Common myeloid progenitor, CD34-positive (primary cell): ENCODE measurements around the gene DHX8.
"Not testable (repeated sequence)": the region's sequence is repeated elsewhere in the genome, so short reads cannot be mapped to it uniquely, and the experiment has no call there.

Experiments
- CTCF ChIA-PET: fragments of 350-600 bp; sonication (Branson Sonifier 250); formaldehyde crosslinking; loops from one replicate; lab custom pipeline; 2021; ENCODE audit warnings: antibody characterized with exemption; lab: Charles Lee
- POLR2A ChIA-PET: fragments of 350-600 bp; sonication (Branson Sonifier 250); formaldehyde crosslinking; loops from one replicate; lab custom pipeline; 2021; ENCODE audit warnings: antibody characterized with exemption; lab: Charles Lee
- DNase-seq, 3 donors: peaks; one replicate each; pipeline versions ENCODE4 v3.0.0 to v3.0.0-alpha.2; 2013
- H3K27ac ChIP-seq, 2 experiments: 1 replicate in 1 of 2; 2 replicates in 1 of 2; pipeline ENCODE4 v1.7.0; 2013; ENCODE audit warnings: inconsistent platforms in 2 of 2, low read length in 2 of 2, mild to moderate bottlenecking in 2 of 2, low read depth in 1 of 2, moderate library complexity in 1 of 2; ENCODE audit not compliant: severe bottlenecking in 2 of 2, insufficient read depth in 1 of 2, poor library complexity in 1 of 2
- H3K27me3 ChIP-seq, 5 experiments: replicated peaks in 2 of 5; 1 replicate in 3 of 5; 2 replicates in 2 of 5; pipeline versions ENCODE4 v1.6.1 to v1.7.0; 2013; ENCODE audit warnings: low read length in 4 of 5, mild to moderate bottlenecking in 2 of 5, moderate library complexity in 2 of 5, inconsistent platforms in 1 of 5; ENCODE audit not compliant: insufficient read depth in 5 of 5, control insufficient read depth in 4 of 5
- H3K36me3 ChIP-seq, 4 experiments: 1 replicate in 2 of 4; 2 replicates in 2 of 4; pipeline versions ENCODE4 v1.6.1 to v1.7.0; 2013; ENCODE audit warnings: low read length in 3 of 4, control low read depth in 1 of 4, mild to moderate bottlenecking in 1 of 4; ENCODE audit not compliant: control insufficient read depth in 4 of 4, insufficient read depth in 4 of 4
- H3K4me1 ChIP-seq, 4 experiments: 1 replicate in 3 of 4; 2 replicates in 1 of 4; pipeline versions ENCODE4 v1.6.1 to v1.7.1; 2013; ENCODE audit warnings: low read length in 3 of 4, mild to moderate bottlenecking in 3 of 4, control low read depth in 1 of 4, inconsistent platforms in 1 of 4, moderate library complexity in 1 of 4; ENCODE audit not compliant: control insufficient read depth in 4 of 4, insufficient read depth in 4 of 4; ENCODE audit errors: control extremely low read depth in 1 of 4
- H3K4me3 ChIP-seq, 7 experiments: 1 replicate in 4 of 7; 2 replicates in 3 of 7; pipeline versions ENCODE4 v1.5.1 to v1.7.0; 2013; ENCODE audit warnings: mild to moderate bottlenecking in 7 of 7, low read length in 6 of 7, moderate library complexity in 6 of 7, inconsistent platforms in 2 of 7, low read depth in 2 of 7, control low read depth in 1 of 7; ENCODE audit not compliant: insufficient read depth in 4 of 7, control insufficient read depth in 1 of 7; ENCODE audit errors: extremely low read depth in 1 of 7
- H3K9me3 ChIP-seq, 5 experiments: 1 replicate in 4 of 5; 2 replicates in 1 of 5; pipeline versions ENCODE4 v1.6.1 to v1.7.1; 2013; ENCODE audit warnings: low read length in 4 of 5, mild to moderate bottlenecking in 2 of 5, inconsistent platforms in 1 of 5, low read depth in 1 of 5, moderate library complexity in 1 of 5; ENCODE audit not compliant: control insufficient read depth in 4 of 5, insufficient read depth in 2 of 5; ENCODE audit errors: control extremely low read depth in 1 of 5
- WGBS: methylation state at CpG from one replicate; pipeline ENCODE4 v1.1.5; 2013; ENCODE audit not compliant: insufficient coverage; 5-methylcytosine and 5-hydroxymethylcytosine counted together

Gene DHX8

DNA sequence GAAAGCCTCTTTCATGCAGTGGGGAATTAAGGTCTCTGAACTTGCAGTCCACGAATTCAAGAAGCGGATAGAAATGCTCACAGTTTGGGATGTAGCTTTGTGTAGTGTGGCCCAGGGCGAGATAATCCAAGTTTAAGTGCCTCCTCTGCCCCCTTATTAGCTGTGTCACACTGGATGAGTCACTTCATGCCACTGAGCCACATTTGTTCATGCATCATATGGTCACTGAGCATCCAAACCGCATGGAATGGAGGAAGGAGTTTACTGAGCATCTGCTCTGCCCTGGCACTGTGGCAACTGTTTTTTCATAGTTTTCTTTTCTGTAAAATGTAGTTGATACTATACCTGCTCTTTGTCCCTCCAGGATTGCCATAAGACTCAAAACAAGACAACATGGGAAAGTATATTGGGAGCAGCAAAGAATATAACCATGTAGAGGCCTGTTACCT is 15.1 kb upstream of the DHX8 start:
- Histone ChIP-seq H3K4me1 (no peaks in the 10 kb centered on the region), H3K36me3 (no peaks in the 10 kb centered on the region), H3K27ac (no peak overlapping the region), H3K4me3 (no peak overlapping the region), H3K27me3 (peaks cover 0 to 5% (median 0%) of the 10 kb centered on the region in 5 experiments), H3K9me3 (no peaks in the 10 kb centered on the region)
- POLR2A ChIA-PET, result no interaction called here
- 100% methylated on average over 3 of the region's 4 CpGs for WGBS
- DNase-seq, result peak in 1 of 3 donors; percentile 7
- CTCF ChIA-PET, result interaction anchor here (0.7 to 1.6 kb wide), 2 partner anchors 15 to 70 kb away, joined by 3 to 4 read pairs; partner anchors contain the start of genes ARL4D and DHX8

- ChIA-PET POLR2A (no interaction called here), CTCF (interaction anchor here (0.7 to 1.6 kb wide), 3 partner anchors 9 to 70 kb away, joined by 3 to 4 read pairs (median 3); partner anchors contain the start of genes ARL4D and DHX8)
- DNase-seq, result no peak
- Histone ChIP-seq H3K4me3 (no peak overlapping the region), H3K36me3 (no peaks in the 10 kb centered on the region), H3K27ac (no peak overlapping the region), H3K4me1 (no peaks in the 10 kb centered on the region), H3K27me3 (peaks cover 0 to 5% (median 0%) of the 10 kb centered on the region in 5 experiments), H3K9me3 (no peaks in the 10 kb centered on the region)
- WGBS, result 100% methylated on average over 2 of the region's 4 CpGs
These were observed 14.6 kb upstream of the DHX8 start for GRCh38 chr17:43469145-43469544.

GRCh38 chr17:43471585-43472160 is 12.1 kb upstream of the DHX8 start:
- POLR2A ChIA-PET, result interaction anchor here (0.6 kb wide), 1 partner anchor 41 kb away, joined by 4 read pairs; no protein-coding TSS in a partner anchor
- Histone ChIP-seq H3K9me3 (no peaks in the 10 kb centered on the region), H3K36me3 (no peaks in the 10 kb centered on the region), H3K27me3 (peaks cover 0 to 2% (median 0%) of the 10 kb centered on the region in 5 experiments), H3K4me1 (no peaks in the 10 kb centered on the region), H3K4me3 (no peak overlapping the region), H3K27ac (no peak overlapping the region)
- no CpG with 5 or more reads among the region's 2 CpGs for WGBS
- no peak for DNase-seq
- CTCF ChIA-PET, result no interaction called here

- WGBS, result 91% methylated on average over 6 of the region's 11 CpGs
- no peaks in the 10 kb centered on the region for H3K9me3 ChIP-seq
- no peak overlapping the region for H3K4me3 ChIP-seq
- H3K27ac ChIP-seq, result no peak overlapping the region
- H3K4me1 ChIP-seq, result no peaks in the 10 kb centered on the region
- POLR2A ChIA-PET, result no interaction called here
- no peaks in the 10 kb centered on the region for H3K36me3 ChIP-seq
- DNase-seq, result no peak
- H3K27me3 ChIP-seq, result peaks cover 0 to 2% (median 0%) of the 10 kb centered on the region in 5 experiments
- CTCF ChIA-PET, result no interaction called here
These were observed 8.2 kb upstream of the DHX8 start for GRCh38 chr17:43475494-43476089.

- H3K27ac ChIP-seq, H3K4me3 ChIP-seq, H3K36me3 ChIP-seq, H3K9me3 ChIP-seq, CTCF ChIA-PET, H3K4me1 ChIP-seq, H3K27me3 ChIP-seq, POLR2A ChIA-PET, DNase-seq: not testable (repeated sequence)
- 98% methylated on average over 8 of the region's 9 CpGs for WGBS
These were observed 7.5 kb upstream of the DHX8 start for GRCh38 chr17:43476306-43476705.

- Histone ChIP-seq H3K27ac (no peak overlapping the region), H3K36me3 (no peaks in the 10 kb centered on the region), H3K4me3 (no peak overlapping the region), H3K27me3 (no peaks in the 10 kb centered on the region), H3K4me1 (peaks cover 0 to under 1% (median 0%) of the 10 kb centered on the region in 4 experiments), H3K9me3 (no peaks in the 10 kb centered on the region)
- no peak for DNase-seq
- WGBS, result 92% methylated on average over 5 of the region's 9 CpGs
- CTCF ChIA-PET, result interaction anchor here (1.8 kb wide), 1 partner anchor 84 kb away, joined by 5 read pairs; no protein-coding TSS in a partner anchor
- POLR2A ChIA-PET, result no interaction called here
These were observed 5.7 kb upstream of the DHX8 start for GRCh38 chr17:43477832-43478634.
